ENCODE data around the gene SAPCD2. TPM values are rescaled to one million over a fixed set of nuclear protein-coding genes. Genes with fewer than 3 reads are reported as not detected.

SAPCD2 gene
- total and polyA plus RNA-seq, 4 donors, result 1.3 to 2.1 (median 1.6) TPM

DNA sequence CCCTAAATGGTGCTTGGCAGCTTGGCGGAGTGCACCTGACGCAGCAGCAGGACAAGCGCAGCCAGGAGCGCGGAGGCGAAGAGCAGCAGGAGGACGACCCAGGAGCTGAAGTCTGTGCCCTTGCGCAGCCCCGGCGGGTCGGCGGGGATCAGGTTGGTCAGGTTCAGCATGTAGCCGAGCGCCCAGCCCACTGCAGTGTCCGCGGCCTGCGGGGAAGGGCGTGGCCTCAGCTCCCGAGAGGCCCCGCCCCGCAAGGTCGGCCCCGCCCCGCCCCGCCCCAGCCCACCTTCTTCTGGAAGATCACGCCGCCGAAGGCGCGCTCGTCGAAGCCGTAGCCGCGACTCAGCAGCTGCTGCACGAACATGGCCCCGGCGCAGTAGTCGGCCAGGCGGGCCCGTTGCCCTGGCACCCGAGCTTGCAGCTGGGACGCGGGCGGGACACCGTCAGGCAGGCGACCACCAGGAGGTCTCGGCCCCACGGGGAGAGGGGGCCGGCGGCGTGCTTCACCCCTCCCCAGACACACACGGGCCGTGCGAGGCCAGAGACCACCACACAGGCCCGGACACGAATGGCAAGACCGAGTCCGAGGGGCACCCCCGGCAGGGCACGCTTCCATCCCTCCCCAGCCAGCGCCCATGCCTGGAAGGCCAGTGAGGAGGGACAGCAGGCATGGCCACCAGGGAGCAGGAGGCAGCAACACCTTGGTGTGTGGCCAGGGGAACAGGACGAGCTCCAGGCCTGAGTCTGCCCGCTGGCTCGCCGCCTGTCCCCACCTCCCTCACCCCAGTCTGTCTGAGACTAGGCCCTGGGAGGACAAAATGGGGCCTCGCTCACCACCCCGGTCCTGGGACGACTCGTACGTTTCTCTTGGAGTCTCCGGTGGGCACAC, 21.5 kb downstream of the SAPCD2 start:
- peaks cover 0 to 21% (median 0%) of the 10 kb centered on the region in 5 donors for H3K4me1 ChIP-seq (ENCODE audit: control insufficient read depth in 5 of 5, insufficient read depth in 5 of 5, low read length in 5 of 5)
- WGBS, 2 donors, result 30 to 45% methylated on average over 50 to 72 of the region's 72 CpGs
- ATAC-seq (ENCODE audit: insufficient read depth, low FRiP score) (no peak), DNase-seq (no peak)
- peaks cover 0 to 3% (median 0%) of the 10 kb centered on the region in 4 donors for H3K9me3 ChIP-seq (ENCODE audit: control insufficient read depth in 4 of 4, insufficient read depth in 3 of 4, low read length in 3 of 4)
- no peak overlapping the region for H3K9ac ChIP-seq (ENCODE audit: insufficient read depth in 1 of 2, low read length in 2 of 2)
- H3K4me3 ChIP-seq, result no peak overlapping the region
- peaks cover 12 to 45% (median 24%) of the 10 kb centered on the region in 3 donors for H3K27me3 ChIP-seq (ENCODE audit: control insufficient read depth in 3 of 3, insufficient read depth in 3 of 3, low read length in 2 of 3)
- TF ChIP-seq, protein P1, sequence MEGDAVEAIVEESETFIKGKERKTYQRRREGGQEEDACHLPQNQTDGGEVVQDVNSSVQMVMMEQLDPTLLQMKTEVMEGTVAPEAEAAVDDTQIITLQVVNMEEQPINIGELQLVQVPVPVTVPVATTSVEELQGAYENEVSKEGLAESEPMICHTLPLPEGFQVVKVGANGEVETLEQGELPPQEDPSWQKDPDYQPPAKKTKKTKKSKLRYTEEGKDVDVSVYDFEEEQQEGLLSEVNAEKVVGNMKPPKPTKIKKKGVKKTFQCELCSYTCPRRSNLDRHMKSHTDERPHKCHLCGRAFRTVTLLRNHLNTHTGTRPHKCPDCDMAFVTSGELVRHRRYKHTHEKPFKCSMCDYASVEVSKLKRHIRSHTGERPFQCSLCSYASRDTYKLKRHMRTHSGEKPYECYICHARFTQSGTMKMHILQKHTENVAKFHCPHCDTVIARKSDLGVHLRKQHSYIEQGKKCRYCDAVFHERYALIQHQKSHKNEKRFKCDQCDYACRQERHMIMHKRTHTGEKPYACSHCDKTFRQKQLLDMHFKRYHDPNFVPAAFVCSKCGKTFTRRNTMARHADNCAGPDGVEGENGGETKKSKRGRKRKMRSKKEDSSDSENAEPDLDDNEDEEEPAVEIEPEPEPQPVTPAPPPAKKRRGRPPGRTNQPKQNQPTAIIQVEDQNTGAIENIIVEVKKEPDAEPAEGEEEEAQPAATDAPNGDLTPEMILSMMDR (IDR thresholded peaks at IDR 0.05; ENCODE audit: control extremely low read depth, extremely low read depth), result no peak
- H3K27ac ChIP-seq (ENCODE audit: low read depth in 1 of 2, low read length in 1 of 2), result no peak overlapping the region
- H3K36me3 ChIP-seq (ENCODE audit: control insufficient read depth in 4 of 4, insufficient read depth in 4 of 4, low read length in 4 of 4), result no peaks in the 10 kb centered on the region

DNA sequence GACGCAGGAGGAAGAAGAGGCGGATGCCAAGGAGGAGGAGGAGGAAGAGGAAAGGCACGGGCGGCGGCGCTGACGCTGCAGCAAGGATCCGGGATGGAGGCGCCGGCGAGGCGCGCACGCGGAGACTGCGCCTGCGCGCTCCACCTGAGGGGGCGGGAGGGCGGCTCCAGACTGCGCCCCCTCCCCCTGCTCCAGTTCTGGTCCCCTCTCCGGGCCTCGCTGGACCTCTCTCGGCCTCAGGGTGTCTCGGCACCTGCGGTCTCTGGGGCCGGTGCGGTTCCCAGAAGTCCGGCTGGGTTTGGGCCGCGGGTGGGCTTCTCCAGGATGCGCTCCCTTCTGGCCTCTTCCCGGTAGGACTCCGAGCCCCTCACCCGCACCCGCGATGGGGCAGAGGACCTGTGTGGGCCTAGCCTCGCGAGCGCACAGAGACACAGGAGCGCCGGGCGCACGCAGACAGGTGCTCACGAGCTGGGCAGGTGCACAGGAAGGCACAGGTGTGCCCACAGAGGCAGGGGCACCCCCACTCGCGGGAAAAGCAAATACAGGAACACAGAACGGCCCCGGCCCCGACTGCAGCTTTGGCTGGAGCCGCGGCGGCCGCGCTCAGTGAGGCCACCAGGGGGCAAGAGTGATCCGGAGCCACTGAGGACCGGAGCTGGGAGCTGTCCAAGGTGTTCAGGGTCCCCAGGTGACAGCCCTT, 24.1 kb downstream of the SAPCD2 start, which contains the start of gene NPDC1:
Gene NPDC1, minus strand, starts transcription at position 90 of the 700 bp plus-strand sequence. CDS start 188 bp downstream, outside the sequence.
- ATAC-seq (ENCODE audit: insufficient read depth, low FRiP score) (peak; percentile 56), DNase-seq (peak; percentile 63 to 79 (median 69))
- WGBS, 2 donors, result 0 to 1% methylated on average over 56 to 57 of the region's 57 CpGs
- no peaks in the 10 kb centered on the region for H3K36me3 ChIP-seq (ENCODE audit: control insufficient read depth in 4 of 4, insufficient read depth in 4 of 4, low read length in 4 of 4)
- H3K4me1 ChIP-seq (ENCODE audit: control insufficient read depth in 5 of 5, insufficient read depth in 5 of 5, low read length in 5 of 5), result peaks cover 0 to 13% (median 0%) of the 10 kb centered on the region in 5 donors
- H3K27ac ChIP-seq (ENCODE audit: low read depth in 1 of 2, low read length in 1 of 2), result peak within 1 kb of the TSS; percentile 73 to 74
- H3K9ac ChIP-seq (ENCODE audit: insufficient read depth in 1 of 2, low read length in 2 of 2), result no peak within 1 kb of the TSS
- peak within 1 kb of the TSS; percentile 59 for H3K4me3 ChIP-seq
- peaks cover 0 to 3% (median 0%) of the 10 kb centered on the region in 4 donors for H3K9me3 ChIP-seq (ENCODE audit: control insufficient read depth in 4 of 4, insufficient read depth in 3 of 4, low read length in 3 of 4)
- TF ChIP-seq, protein P1 (IDR thresholded peaks at IDR 0.05; ENCODE audit: control extremely low read depth, extremely low read depth), result peak; percentile 73
- peaks cover 8 to 39% (median 24%) of the 10 kb centered on the region in 3 donors for H3K27me3 ChIP-seq (ENCODE audit: control insufficient read depth in 3 of 3, insufficient read depth in 3 of 3, low read length in 2 of 3)

DNA sequence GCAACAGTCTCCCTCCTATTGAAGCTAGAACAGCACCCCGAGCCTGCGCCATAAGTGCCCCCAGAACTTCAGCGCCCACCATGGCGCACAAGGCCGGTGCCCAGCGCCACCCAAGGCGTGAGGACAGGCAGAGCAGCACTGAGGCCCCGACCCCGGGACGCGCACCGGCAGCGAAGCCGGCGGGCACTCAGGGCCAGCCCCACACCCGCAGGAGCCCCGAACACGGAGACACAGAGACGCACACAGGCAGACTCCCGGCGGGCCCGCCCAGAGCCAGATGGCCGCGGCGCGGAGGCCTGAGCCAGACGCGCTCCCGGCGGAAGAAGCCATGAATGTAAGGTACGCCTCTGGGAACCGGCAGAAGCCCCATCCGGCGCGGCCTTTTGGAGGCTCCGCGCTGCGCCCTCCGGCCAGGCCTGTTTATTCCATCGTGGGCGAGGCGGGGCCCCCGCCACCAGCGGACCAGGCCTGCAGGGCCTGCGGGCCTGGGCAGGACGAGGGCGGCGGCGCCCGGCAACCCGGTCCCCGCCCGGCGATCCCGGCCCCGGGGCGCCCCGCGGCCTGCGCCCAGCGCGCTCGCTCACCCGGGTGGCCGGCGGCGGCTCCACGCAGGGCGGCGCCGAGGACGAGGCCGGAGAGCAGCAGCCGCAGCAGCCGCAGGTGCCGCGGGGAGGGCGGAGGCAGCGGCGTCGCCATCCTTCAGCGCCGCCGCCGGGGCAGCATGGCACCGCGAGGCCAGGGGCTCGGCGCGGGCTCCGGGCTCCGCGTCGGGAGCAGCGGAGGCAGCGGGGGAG, 24.9 kb downstream of the SAPCD2 start:
- TF ChIP-seq, protein P1 (IDR thresholded peaks at IDR 0.05; ENCODE audit: control extremely low read depth, extremely low read depth), result no peak
- H3K4me1 ChIP-seq (ENCODE audit: control insufficient read depth in 5 of 5, insufficient read depth in 5 of 5, low read length in 5 of 5), result peaks cover 0 to 14% (median 0%) of the 10 kb centered on the region in 5 donors
- H3K36me3 ChIP-seq (ENCODE audit: control insufficient read depth in 4 of 4, insufficient read depth in 4 of 4, low read length in 4 of 4), result no peaks in the 10 kb centered on the region
- DNase-seq, result no peak
- peak; percentile 9 for ATAC-seq (ENCODE audit: insufficient read depth, low FRiP score)
- H3K27ac ChIP-seq (ENCODE audit: low read depth in 1 of 2, low read length in 1 of 2), result peak overlapping the region; percentile 73 to 74
- H3K4me3 ChIP-seq, result peak overlapping the region; percentile 59
- 2 to 5% methylated on average over 52 to 96 of the region's 96 CpGs for WGBS, 2 donors
- no peak overlapping the region for H3K9ac ChIP-seq (ENCODE audit: insufficient read depth in 1 of 2, low read length in 2 of 2)
- peaks cover 0 to 3% (median 0%) of the 10 kb centered on the region in 4 donors for H3K9me3 ChIP-seq (ENCODE audit: control insufficient read depth in 4 of 4, insufficient read depth in 3 of 4, low read length in 3 of 4)
- H3K27me3 ChIP-seq (ENCODE audit: control insufficient read depth in 3 of 3, insufficient read depth in 3 of 3, low read length in 2 of 3), result peaks cover 8 to 39% (median 24%) of the 10 kb centered on the region in 3 donors

Measured in lung (tissue), 12 donors.